IMR-90 (cell line): ENCODE data around the gene LNX1. TPM values are rescaled to one million over a fixed set of nuclear protein-coding genes. Genes with fewer than 3 reads are reported as not detected.

Experiments
- ATAC-seq: fragments of 200-7000 bp; cut with Tn5 transposase; 2 replicates; pipeline ENCODE4 v1.9.1; 2020; ENCODE audit warnings: low read depth, mild to moderate bottlenecking, moderate library complexity
- BruUV-seq: library from RNA; stranded (reverse); fragments of 400-500 nt; replicated peaks from 2 replicates; lab custom pipeline; 2021; lab: Mats Ljungman, UMichigan
- CTCF ChIA-PET: fragments of 300-600 bp; formaldehyde crosslinking; extraction: SDS; loops from one replicate; lab custom pipeline; 2021; ENCODE audit warnings: antibody characterized with exemption; lab: Yijun Ruan, JAX
- POLR2A ChIA-PET: fragments of 300-600 bp; sonication (Branson Sonifier 250); formaldehyde crosslinking; loops from one replicate; lab custom pipeline; 2022; ENCODE audit warnings: antibody characterized with exemption; ENCODE audit not compliant: unreplicated experiment; lab: Charles Lee
- DNase-seq: peaks from one replicate; pipeline ENCODE4 v3.0.0; 2013
- H2AFZ ChIP-seq: replicated peaks from 2 replicates; pipeline ENCODE3; 2013; ENCODE audit warnings: low read length, mild to moderate bottlenecking; ENCODE audit not compliant: poor library complexity
- H2AK5ac ChIP-seq: 2 replicates; pipeline ENCODE4 v1.6.1; 2013; ENCODE audit warnings: low read depth, low read length, inconsistent platforms
- H2AK9ac ChIP-seq: replicated peaks from 2 replicates; pipeline ENCODE3; 2013; ENCODE audit warnings: mild to moderate bottlenecking, low read depth, low read length, moderate library complexity; ENCODE audit not compliant: poor library complexity
- H2BK120ac ChIP-seq: 2 replicates; pipeline ENCODE4 v1.6.1; 2013; ENCODE audit warnings: low read depth, low read length, inconsistent platforms
- H2BK15ac ChIP-seq: 3 replicates; pipeline ENCODE4 v1.6.1; 2013; ENCODE audit warnings: low read depth, low read length, inconsistent platforms
- H2BK20ac ChIP-seq: 2 replicates; pipeline ENCODE4 v1.6.1; 2013; ENCODE audit warnings: low read depth, mild to moderate bottlenecking, inconsistent platforms, low read length, moderate library complexity
- H2BK5ac ChIP-seq: 2 replicates; pipeline ENCODE4 v1.6.1; 2013; ENCODE audit warnings: mild to moderate bottlenecking, low read depth, low read length, inconsistent platforms; ENCODE audit not compliant: poor library complexity, severe bottlenecking
- H3K14ac ChIP-seq: replicated peaks from 2 replicates; pipeline ENCODE4 v1.6.1; 2013; ENCODE audit warnings: low read depth, low read length, inconsistent platforms
- H3K18ac ChIP-seq: 2 replicates; pipeline ENCODE4 v1.6.1; 2013; ENCODE audit warnings: low read depth, low read length, control low read depth
- H3K23ac ChIP-seq: 2 replicates; pipeline ENCODE4 v1.6.1; 2013; ENCODE audit warnings: low read depth, low read length, inconsistent platforms
- H3K27ac ChIP-seq: 2 replicates; pipeline ENCODE4 v1.5.1; 2013; ENCODE audit warnings: mild to moderate bottlenecking, control low read depth, low read length; ENCODE audit not compliant: insufficient read depth
- H3K27me3 ChIP-seq: 2 replicates; pipeline ENCODE4 v1.6.1; 2013; ENCODE audit warnings: low read length; ENCODE audit not compliant: control insufficient read depth, insufficient read depth
- H3K36me3 ChIP-seq: 2 replicates; pipeline ENCODE4 v1.6.1; 2013; ENCODE audit warnings: low read length, mixed read lengths; ENCODE audit not compliant: control insufficient read depth, insufficient read depth
- H3K4ac ChIP-seq: 2 replicates; pipeline ENCODE4 v1.6.1; 2013; ENCODE audit warnings: low read depth, low read length, inconsistent platforms
- H3K4me1 ChIP-seq: 2 replicates; pipeline ENCODE4 v1.6.1; 2013; ENCODE audit warnings: low read length, mixed read lengths; ENCODE audit not compliant: control insufficient read depth, insufficient read depth
- H3K4me2 ChIP-seq: 2 replicates; pipeline ENCODE4 v1.6.1; 2013; ENCODE audit warnings: low read depth, mild to moderate bottlenecking, control low read depth, low read length, moderate library complexity
- H3K4me3 ChIP-seq: 2 replicates; pipeline ENCODE4 v1.5.1; 2013; ENCODE audit warnings: low read depth, mild to moderate bottlenecking, control low read depth, low read length, moderate library complexity; ENCODE audit not compliant: insufficient read depth
- H3K56ac ChIP-seq: 2 replicates; pipeline ENCODE4 v1.6.1; 2013; ENCODE audit warnings: low read length, inconsistent platforms; ENCODE audit not compliant: insufficient read depth; ENCODE audit errors: extremely low read depth
- H3K79me1 ChIP-seq, 2 experiments: 2 replicates each; pipeline ENCODE4 v1.6.1; 2013; ENCODE audit warnings: low read length in 2 of 2, inconsistent platforms in 1 of 2, low read depth in 1 of 2
- H3K9ac ChIP-seq: 2 replicates; pipeline ENCODE4 v1.6.1; 2013; ENCODE audit warnings: low read depth, low read length, control low read depth
- H3K9me1 ChIP-seq: 2 replicates; pipeline ENCODE4 v1.6.1; 2013; ENCODE audit warnings: low read length, inconsistent platforms; ENCODE audit not compliant: insufficient read depth
- H3K9me3 ChIP-seq: 2 replicates; pipeline ENCODE4 v1.6.1; 2013; ENCODE audit warnings: low read length; ENCODE audit not compliant: control insufficient read depth, insufficient read depth
- H4K20me1 ChIP-seq: 2 replicates; pipeline ENCODE4 v1.6.1; 2013; ENCODE audit warnings: low read length, inconsistent platforms; ENCODE audit not compliant: insufficient read depth
- H4K5ac ChIP-seq: 2 replicates; pipeline ENCODE4 v1.6.1; 2013; ENCODE audit warnings: mild to moderate bottlenecking, low read depth, low read length, control low read depth
- H4K8ac ChIP-seq, 2 experiments: 2 replicates each; pipeline ENCODE4 v1.6.1; 2013; ENCODE audit warnings: low read depth in 2 of 2, low read length in 2 of 2, control low read depth in 1 of 2, inconsistent platforms in 1 of 2
- H4K91ac ChIP-seq: 2 replicates; pipeline ENCODE4 v1.6.1; 2013; ENCODE audit warnings: low read depth, low read length, inconsistent platforms; ENCODE audit not compliant: insufficient read depth
- CEBPB ChIP-seq: IDR thresholded peaks from 2 replicates; pipeline ENCODE4 v1.6.1; 2012; ENCODE audit warnings: low read depth, low read length, improper control_type of control experiment
- MXI1 ChIP-seq: IDR thresholded peaks from 2 replicates; pipeline ENCODE4 v1.6.1; 2012; ENCODE audit warnings: low read depth, mild to moderate bottlenecking, low read length, moderate library complexity, borderline replicate concordance
- WGBS, 2 experiments: methylation state at CpG; one replicate each; pipeline versions ENCODE4 v1.1.5 to v1.1.7; 2013; ENCODE audit warnings: missing lambda C conversion rate in 2 of 2; ENCODE audit not compliant: insufficient read length in 1 of 2; ENCODE audit errors: extremely low coverage in 2 of 2; 5-methylcytosine and 5-hydroxymethylcytosine counted together
- dilution Hi-C: fragments of 300-500 bp; cut with HindIII; formaldehyde crosslinking; loops from one replicate; pipeline ENCODE4 v1.14.3; 2018; ENCODE audit warnings: low sequenced_read_pairs; ENCODE audit not compliant: unreplicated experiment
- in situ Hi-C: fragments of 300-500 bp; cut with MboI; formaldehyde crosslinking; loops from 3 replicates; pipeline ENCODE4 v1.14.3; 2019; ENCODE audit warnings: low sequenced_read_pairs, inconsistent platforms, mixed read lengths
- intact Hi-C: fragments of 100-400 bp; cut with micrococcal nuclease; formaldehyde crosslinking; loops from 2 replicates; pipeline ENCODE4 v1.10.0; 2022
- polyA plus RNA-seq, 3 experiments: library from polyadenylated mRNA; depleted of rRNA; stranded (reverse); fragments of >200 nt; gene quantifications; 2 replicates each; pipeline ENCODE4 v1.2.3, GENCODE V29; 2012; ENCODE audit warnings: low replicate concordance in 1 of 3
- total RNA-seq: library from RNA; depleted of rRNA; stranded (reverse); fragments of >200 nt; gene quantifications from 2 replicates; pipeline ENCODE4 v1.2.3, GENCODE V29; 2012

Gene LNX1
- total and polyA plus RNA-seq, 2 of the 4 experiments (the other 2 are of a cell fraction): 0.15 to 0.36 TPM

GRCh38 chr4:53575552-53575951 lies 15.7 kb downstream of the LNX1 start:
- Histone ChIP-seq H3K9ac (no peak overlapping the region; the same call in 1 of the 2 replicates), H3K4ac (peak overlapping the region; percentile 99), H3K18ac (peak overlapping the region; percentile 99), H3K56ac (peak overlapping the region; percentile 24; the same call in 1 of the 2 replicates), H2AK9ac (no peak overlapping the region), H3K27ac (peak overlapping the region; percentile 98), H3K4me2 (no peak overlapping the region), H3K14ac (peak overlapping the region; percentile 94), H3K36me3 (no peaks in the 10 kb centered on the region), H4K91ac (peak overlapping the region; percentile 98), H4K5ac (peak overlapping the region; percentile 99), H2BK5ac (peak overlapping the region; percentile 94), H3K9me1 (peaks cover 20% of the 10 kb centered on the region), H4K20me1 (no peaks in the 10 kb centered on the region), H2BK20ac (peak overlapping the region; percentile 99), H2BK15ac (peak overlapping the region; percentile 98; the same call in 2 of the 3 replicates), H2BK120ac (peak overlapping the region; percentile 99), H2AK5ac (peak overlapping the region; percentile 97), H3K27me3 (no peaks in the 10 kb centered on the region), H3K9me3 (no peaks in the 10 kb centered on the region; the same call in 1 of the 2 replicates), H3K23ac (peak overlapping the region; percentile 90), H2AFZ (peak overlapping the region; percentile 53), H3K4me3 (no peak overlapping the region), H3K4me1 (peaks cover 30% of the 10 kb centered on the region), H3K79me1 (no peaks in the 10 kb centered on the region; a peak in 1 of 4 replicates), H4K8ac (peak overlapping the region; percentile 94 to 96; a peak in 3 of 4 replicates)
- no peak for DNase-seq
- dilution Hi-C loops: no loop called here
- no peak for ATAC-seq
- in situ Hi-C loops: no loop called here
- BruUV-seq: no TSS peak
- intact Hi-C loops: loop anchor here (5.0 kb wide), 5 partner anchors 83 to 652 kb away; partner anchors contain the start of gene PDGFRA
- WGBS, 2 experiments: 100% methylated on average over 1 of the region's 4 CpGs; no CpG with 5 or more reads in 1 of the 2 experiments
- ChIA-PET CTCF (interaction anchor here (0.6 kb wide), 1 partner anchor 567 kb away, joined by 4 read pairs; no protein-coding TSS in a partner anchor), POLR2A (no interaction called here)
- TF ChIP-seq CEBPB (peak; percentile 60; the same call in 1 of the 2 replicates), MXI1 (no peak)
